Spleen (tissue), 11 donors: Measurements from ENCODE around the gene MAP2. TPM values are rescaled to one million over a fixed set of nuclear protein-coding genes. Genes with fewer than 3 reads are reported as not detected.

ENCODE experiments used
- DNase-seq: peaks from one replicate; pipeline ENCODE4 v3.0.0-alpha.2; 2020
- H3K27ac ChIP-seq, 8 donors: fragments of 200-600 bp; sonication (generic) in 7 of 8; 1 replicate in 4 of 8; 2 replicates in 4 of 8; pipeline versions ENCODE4 v1.5.0 to v1.8.0; 2016 to 2021; ENCODE audit warnings: inconsistent platforms in 4 of 8, mild to moderate bottlenecking in 4 of 8, moderate library complexity in 1 of 8
- H3K27me3 ChIP-seq, 7 donors: fragments of 200-600 bp; sonication (generic) in 6 of 7; replicated peaks in 1 of 7; 1 replicate in 4 of 7; 2 replicates in 3 of 7; pipeline versions ENCODE4 v1.5.0 to v1.8.0; 2016 to 2021; ENCODE audit warnings: inconsistent platforms in 3 of 7, mild to moderate bottlenecking in 1 of 7
- H3K36me3 ChIP-seq, 6 donors: fragments of 200-600 bp; sonication (generic) in 5 of 6; 1 replicate in 4 of 6; 2 replicates in 2 of 6; pipeline versions ENCODE4 v1.5.0 to v1.8.0; 2016 to 2021; ENCODE audit warnings: inconsistent platforms in 2 of 6
- H3K4me1 ChIP-seq, 6 donors: fragments of 200-600 bp; sonication (generic) in 5 of 6; 1 replicate in 3 of 6; 2 replicates in 3 of 6; pipeline versions ENCODE4 v1.5.0 to v1.8.0; 2016 to 2021; ENCODE audit warnings: inconsistent platforms in 3 of 6
- H3K4me3 ChIP-seq, 8 donors: fragments of 200-600 bp; sonication (generic) in 7 of 8; 1 replicate in 4 of 8; 2 replicates in 4 of 8; pipeline versions ENCODE4 v1.5.0 to v1.8.0; 2016 to 2021; ENCODE audit warnings: inconsistent platforms in 4 of 8, mild to moderate bottlenecking in 4 of 8, moderate library complexity in 2 of 8
- H3K9me3 ChIP-seq, 8 donors: fragments of 200-600 bp; sonication (generic) in 7 of 8; 1 replicate in 4 of 8; 2 replicates in 4 of 8; pipeline versions ENCODE4 v1.5.0 to v1.8.0; 2016 to 2021; ENCODE audit warnings: inconsistent platforms in 4 of 8
- POLR2A ChIP-seq, 3 donors: fragments of 450-650 bp; IDR thresholded peaks; one replicate each; pipeline ENCODE4 v1.5.1; 2017; ENCODE audit warnings: antibody characterized with exemption in 3 of 3, mild to moderate bottlenecking in 1 of 3
- POLR2AphosphoS5 ChIP-seq, 3 donors: sonication (generic); formaldehyde crosslinking; IDR thresholded peaks; one replicate each; pipeline ENCODE4 v1.5.1; 2017; ENCODE audit warnings: antibody characterized with exemption in 3 of 3
- WGBS, 5 donors: extraction: QIAGEN DNeasy Blood & Tissue Kit in 3 of 5; methylation state at CpG; one replicate each; pipeline versions ENCODE4 v1.1.5 to v1.1.7; 2013 to 2018; 5-methylcytosine and 5-hydroxymethylcytosine counted together
- intact Hi-C: fragments of 100-400 bp; cut with DNase I; formaldehyde crosslinking; loops from one replicate; pipeline ENCODE4 v1.15.0; 2023; ENCODE audit warnings: low total_unique reads
- polyA plus RNA-seq, 3 donors: library from polyadenylated mRNA; stranded (reverse); fragments of 200-250 nt; gene quantifications; one replicate each; pipeline ENCODE4 v1.2.1, GENCODE V29; 2013
- total RNA-seq, 7 donors: library from RNA; depleted of rRNA in 3 of 7; stranded (reverse); fragments of >200 nt in 3 of 7; fragmentation: NEBNext Ultra II Directional in 4 of 7; extraction: Animal tissue kit (Norgen Biotek cat#: 25700) in 4 of 7; gene quantifications; one replicate each; pipeline versions ENCODE4 v1.1.0 to v1.2.1, GENCODE V29; 2016 to 2021
- TF ChIP-seq, protein P1 (sequence below), 11 experiments: fragments of 200-600 bp in 7 of 11; fragments of 450-650 bp in 4 of 11; sonication (generic) in 4 of 11; IDR thresholded peaks in 8 of 11; conservative IDR thresholded peaks in 3 of 11; 1 replicate in 7 of 11; 2 replicates in 4 of 11; pipeline versions ENCODE4 v1.4.0 to v1.8.0; 2016 to 2021; ENCODE audit warnings: antibody characterized with exemption in 11 of 11, inconsistent platforms in 4 of 11, mild to moderate bottlenecking in 1 of 11
- donor health status: healthy with polysubstance abuse.
- donor health status: DM: no; HTN: no; CAD: no; lungs with moderate emphysema.
- donor health status: DM: no; HTN: no; CAD: no.
- donor health status: Bipolar disorder and iron deficiency.
- donor health status: healthy.
- donor health status: DM: no; HTN: no; CAD: no.
- donor health status: DM: yes; HTN: yes; CAD: no.

Gene MAP2
- total and polyA plus RNA-seq, 10 donors: 0.38 to 5.0 (median 1.9) TPM

DNA sequence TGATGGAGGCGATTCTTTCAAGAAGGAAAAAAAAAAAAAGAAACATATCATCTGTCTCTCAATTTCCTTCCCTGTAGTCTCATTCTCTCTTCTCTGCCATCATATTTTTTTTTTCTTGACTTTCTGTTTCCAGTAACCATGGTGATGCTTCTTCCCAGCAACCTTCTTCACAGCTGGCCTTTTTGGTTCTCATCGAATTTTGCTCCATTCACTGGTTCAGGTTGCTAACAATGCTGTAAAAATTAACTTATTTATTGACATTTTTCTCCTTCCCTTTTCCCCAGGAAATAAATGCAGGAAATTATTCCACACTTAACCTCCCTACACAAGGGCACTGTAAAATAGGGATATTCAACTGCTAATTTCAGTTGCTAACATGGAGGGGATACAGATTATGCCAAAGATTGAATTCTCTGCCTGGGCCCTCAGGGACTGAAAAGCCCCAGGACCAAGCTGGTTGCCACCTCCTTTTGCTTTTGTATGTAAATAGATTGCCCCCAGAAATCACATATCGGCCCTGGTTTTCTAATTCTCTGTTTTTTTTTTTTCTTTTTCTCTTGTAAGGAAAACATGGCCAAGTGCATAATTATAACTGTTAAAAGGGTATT lies 154.7 kb downstream of the MAP2 start:
- Histone ChIP-seq H3K27me3 (no peaks in the 10 kb centered on the region), H3K27ac (no peak overlapping the region), H3K4me3 (no peak overlapping the region), H3K9me3 (no peaks in the 10 kb centered on the region), H3K36me3 (no peaks in the 10 kb centered on the region), H3K4me1 (peaks cover 0 to 8% (median 5%) of the 10 kb centered on the region in 6 donors)
- TF ChIP-seq POLR2AphosphoS5 (IDR thresholded peaks at IDR 0.05) (no peak), POLR2A (IDR thresholded peaks at IDR 0.05) (no peak)
- TF ChIP-seq, protein P1, sequence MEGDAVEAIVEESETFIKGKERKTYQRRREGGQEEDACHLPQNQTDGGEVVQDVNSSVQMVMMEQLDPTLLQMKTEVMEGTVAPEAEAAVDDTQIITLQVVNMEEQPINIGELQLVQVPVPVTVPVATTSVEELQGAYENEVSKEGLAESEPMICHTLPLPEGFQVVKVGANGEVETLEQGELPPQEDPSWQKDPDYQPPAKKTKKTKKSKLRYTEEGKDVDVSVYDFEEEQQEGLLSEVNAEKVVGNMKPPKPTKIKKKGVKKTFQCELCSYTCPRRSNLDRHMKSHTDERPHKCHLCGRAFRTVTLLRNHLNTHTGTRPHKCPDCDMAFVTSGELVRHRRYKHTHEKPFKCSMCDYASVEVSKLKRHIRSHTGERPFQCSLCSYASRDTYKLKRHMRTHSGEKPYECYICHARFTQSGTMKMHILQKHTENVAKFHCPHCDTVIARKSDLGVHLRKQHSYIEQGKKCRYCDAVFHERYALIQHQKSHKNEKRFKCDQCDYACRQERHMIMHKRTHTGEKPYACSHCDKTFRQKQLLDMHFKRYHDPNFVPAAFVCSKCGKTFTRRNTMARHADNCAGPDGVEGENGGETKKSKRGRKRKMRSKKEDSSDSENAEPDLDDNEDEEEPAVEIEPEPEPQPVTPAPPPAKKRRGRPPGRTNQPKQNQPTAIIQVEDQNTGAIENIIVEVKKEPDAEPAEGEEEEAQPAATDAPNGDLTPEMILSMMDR (IDR thresholded peaks at IDR 0.05 in 8 of 11, conservative IDR thresholded peaks at IDR 0.05 in 3 of 11): no peak
- WGBS, 5 donors: 60 to 76% (median 72%) methylated on average over 2 to 3 of the region's 3 CpGs
- no peak for DNase-seq
- intact Hi-C loops: no loop called here

GRCh38 chr2:209579230-209579749 lies 155.4 kb downstream of the MAP2 start:
- no peak overlapping the region for H3K27ac ChIP-seq
- WGBS, 5 donors: 31 to 47% (median 35%) methylated on average over 17 of the region's 17 CpGs

GRCh38 chr2:209581040-209581439 lies 157.2 kb downstream of the MAP2 start:
- TF ChIP-seq POLR2AphosphoS5 (IDR thresholded peaks at IDR 0.05) (no peak), POLR2A (IDR thresholded peaks at IDR 0.05) (no peak)
- TF ChIP-seq, protein P1 (IDR thresholded peaks at IDR 0.05 in 8 of 11, conservative IDR thresholded peaks at IDR 0.05 in 3 of 11): no peak
- intact Hi-C loops: no loop called here
- Histone ChIP-seq H3K27me3 (no peaks in the 10 kb centered on the region), H3K27ac (no peak overlapping the region), H3K9me3 (no peaks in the 10 kb centered on the region), H3K4me3 (no peak overlapping the region), H3K4me1 (peaks cover 0 to 8% (median 5%) of the 10 kb centered on the region in 6 donors), H3K36me3 (no peaks in the 10 kb centered on the region)
- no peak for DNase-seq
- WGBS, 5 donors: 45 to 80% (median 59%) methylated on average over 1 of the region's 1 CpG

More at GRCh38 chr2:209579230-209579749, 155.4 kb downstream of the MAP2 start:
- H3K36me3 ChIP-seq: no peaks in the 10 kb centered on the region
- DNase-seq: no peak
- TF ChIP-seq, protein P1 (IDR thresholded peaks at IDR 0.05 in 8 of 11, conservative IDR thresholded peaks at IDR 0.05 in 3 of 11): no peak
- no peak for TF ChIP-seq POLR2AphosphoS5 (IDR thresholded peaks at IDR 0.05)
- H3K4me3 ChIP-seq: peak overlapping the region in 4 of 8 donors; percentile 13 to 55 (median 26)
- intact Hi-C loops: no loop called here
- peaks cover 0 to 8% (median 5%) of the 10 kb centered on the region in 6 donors for H3K4me1 ChIP-seq
- H3K27me3 ChIP-seq: no peaks in the 10 kb centered on the region
- H3K9me3 ChIP-seq: no peaks in the 10 kb centered on the region

DNA sequence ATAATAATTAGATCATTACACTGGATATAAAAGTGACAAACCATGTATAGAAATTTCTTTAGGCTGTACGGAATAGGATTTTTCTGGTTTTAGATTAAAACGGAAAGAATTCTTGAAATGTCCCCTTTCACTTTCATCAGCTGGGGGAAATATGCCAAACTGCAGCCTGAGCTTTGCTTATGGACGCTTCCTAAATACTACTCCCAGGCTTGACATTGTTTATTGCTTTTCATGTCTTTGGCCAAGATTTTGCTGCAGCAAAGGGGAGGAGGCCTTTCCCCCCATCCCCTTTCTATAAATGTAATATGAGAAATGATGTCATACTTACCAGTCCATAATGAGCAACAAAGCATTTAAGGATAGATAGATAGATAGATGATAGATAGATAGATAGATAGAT lies 158.4 kb downstream of the MAP2 start:
- H3K27ac ChIP-seq: no peak overlapping the region
- TF ChIP-seq POLR2AphosphoS5 (IDR thresholded peaks at IDR 0.05) (no peak), POLR2A (IDR thresholded peaks at IDR 0.05) (no peak)
- TF ChIP-seq, protein P1 (IDR thresholded peaks at IDR 0.05 in 8 of 11, conservative IDR thresholded peaks at IDR 0.05 in 3 of 11): no peak
- DNase-seq: no peak
- H3K36me3 ChIP-seq: no peaks in the 10 kb centered on the region
- peaks cover 0 to 8% (median 5%) of the 10 kb centered on the region in 6 donors for H3K4me1 ChIP-seq
- intact Hi-C loops: no loop called here
- no peaks in the 10 kb centered on the region for H3K9me3 ChIP-seq
- no peaks in the 10 kb centered on the region for H3K27me3 ChIP-seq
- no peak overlapping the region for H3K4me3 ChIP-seq
- 67 to 81% (median 77%) methylated on average over 3 of the region's 3 CpGs for WGBS, 5 donors
